H1 (cell line): ENCODE measurements around the gene ALOX5. TPM values are rescaled to one million over a fixed set of nuclear protein-coding genes. Genes with fewer than 3 reads are reported as not detected.

Experiments
- CTCF ChIA-PET: fragments of 300-600 bp; sonication (Branson Sonifier 250); formaldehyde crosslinking; loops from one replicate; lab custom pipeline; 2021; ENCODE audit not compliant: partially characterized antibody; lab: Charles Lee
- POLR2A ChIA-PET: fragments of 300-600 bp; sonication (Branson Sonifier 250); formaldehyde crosslinking; loops from one replicate; lab custom pipeline; 2021; ENCODE audit warnings: inconsistent platforms; ENCODE audit not compliant: partially characterized antibody; lab: Charles Lee
- DNase-seq, 2 experiments: peaks; one replicate each; pipeline versions ENCODE4 v3.0.0 to v3.0.0-alpha.2; 2010 to 2022; ENCODE audit warnings: low spot score in 2 of 2, low read depth in 1 of 2, mixed read lengths in 1 of 2
- FAIRE-seq: peaks from 2 replicates; lab custom pipeline; 2011; peaks lifted over from hg19 to GRCh38; lab: Jason Lieb, UNC
- H2AFZ ChIP-seq: 2 replicates; pipeline ENCODE4 v1.8.1; 2012; ENCODE audit warnings: low read length, inconsistent platforms
- H2AK5ac ChIP-seq: 2 replicates; pipeline ENCODE4 v1.6.1; 2013; ENCODE audit warnings: low read depth, low read length
- H2BK120ac ChIP-seq: replicated peaks from 2 replicates; pipeline ENCODE3; 2013; ENCODE audit warnings: low read depth, low read length, inconsistent platforms
- H2BK12ac ChIP-seq: 2 replicates; pipeline ENCODE4 v1.6.1; 2013; ENCODE audit warnings: low read depth, low read length
- H2BK15ac ChIP-seq: 2 replicates; pipeline ENCODE4 v1.6.1; 2013; ENCODE audit warnings: low read length
- H2BK20ac ChIP-seq: 2 replicates; pipeline ENCODE4 v1.6.1; 2013; ENCODE audit warnings: low read length
- H2BK5ac ChIP-seq: 2 replicates; pipeline ENCODE4 v1.6.1; 2013; ENCODE audit warnings: low read depth, low read length
- H3K14ac ChIP-seq: 2 replicates; pipeline ENCODE4 v1.6.1; 2013; ENCODE audit warnings: inconsistent platforms; ENCODE audit not compliant: insufficient read length
- H3K18ac ChIP-seq: 2 replicates; pipeline ENCODE4 v1.6.1; 2013; ENCODE audit warnings: low read length; ENCODE audit errors: extremely low read depth
- H3K23ac ChIP-seq: 2 replicates; pipeline ENCODE4 v1.6.1; 2013; ENCODE audit warnings: inconsistent platforms; ENCODE audit not compliant: insufficient read length
- H3K23me2 ChIP-seq: 2 replicates; pipeline ENCODE4 v1.6.1; 2013; ENCODE audit warnings: low read depth, low read length
- H3K27ac ChIP-seq: 2 replicates; pipeline ENCODE4 v1.6.1; 2011; ENCODE audit warnings: low read depth, low read length, inconsistent platforms
- H3K27me3 ChIP-seq, 4 experiments: replicated peaks in 1 of 4; 1 replicate in 1 of 4; 2 replicates in 3 of 4; pipeline versions ENCODE4 v1.6.1 to v1.8.1; 2011 to 2013; ENCODE audit warnings: low read length in 3 of 4, mild to moderate bottlenecking in 3 of 4, inconsistent platforms in 2 of 4, mixed read lengths in 2 of 4, moderate library complexity in 1 of 4; ENCODE audit not compliant: control insufficient read depth in 3 of 4, insufficient read depth in 3 of 4; ENCODE audit errors: extremely low read depth in 1 of 4
- H3K36me3 ChIP-seq, 4 experiments: 2 replicates each; pipeline versions ENCODE4 v1.6.1 to v1.8.1; 2011 to 2013; ENCODE audit warnings: mild to moderate bottlenecking in 4 of 4, low read length in 3 of 4, moderate library complexity in 2 of 4, control low read depth in 1 of 4, inconsistent platforms in 1 of 4; ENCODE audit not compliant: insufficient read depth in 4 of 4, control insufficient read depth in 2 of 4
- H3K4ac ChIP-seq: replicated peaks from 2 replicates; pipeline ENCODE3; 2013; ENCODE audit warnings: low read length, low read depth, mixed read lengths, inconsistent platforms; ENCODE audit not compliant: insufficient read length
- H3K4me1 ChIP-seq, 4 experiments: replicated peaks in 1 of 4; 1 replicate in 1 of 4; 2 replicates in 3 of 4; pipeline versions ENCODE4 v1.6.1 to v1.8.1; 2011 to 2013; ENCODE audit warnings: low read length in 3 of 4, inconsistent platforms in 2 of 4, mixed read lengths in 1 of 4; ENCODE audit not compliant: insufficient read depth in 4 of 4, control insufficient read depth in 3 of 4
- H3K4me2 ChIP-seq, 2 experiments: 2 replicates each; pipeline versions ENCODE4 v1.6.1 to v1.8.1; 2011 to 2013; ENCODE audit warnings: low read depth in 2 of 2, low read length in 2 of 2, control low read depth in 1 of 2, inconsistent platforms in 1 of 2, mild to moderate bottlenecking in 1 of 2; ENCODE audit not compliant: insufficient read depth in 1 of 2
- H3K4me3 ChIP-seq, 4 experiments: fragments of 200-600, 300-600 bp in 1 of 4; sonication (generic), shearing (Covaris generic), sonication (Bioruptor Twin) in 1 of 4; 2 replicates each; pipeline versions ENCODE4 v1.5.1 to v1.8.1; 2011 to 2016; ENCODE audit warnings: low read length in 4 of 4, low read depth in 3 of 4, control low read depth in 2 of 4, inconsistent platforms in 2 of 4, mild to moderate bottlenecking in 2 of 4, mixed read lengths in 1 of 4, moderate library complexity in 1 of 4; ENCODE audit not compliant: insufficient read depth in 2 of 4; ENCODE audit errors: extremely low read depth in 1 of 4
- H3K56ac ChIP-seq: replicated peaks from 2 replicates; pipeline ENCODE3; 2013; ENCODE audit warnings: low read depth, mild to moderate bottlenecking, mixed read lengths, low read length, inconsistent platforms; ENCODE audit not compliant: insufficient read length
- H3K79me1 ChIP-seq: 2 replicates; pipeline ENCODE4 v1.6.1; 2013; ENCODE audit warnings: low read depth, low read length, control low read depth
- H3K79me2 ChIP-seq, 2 experiments: 2 replicates each; pipeline versions ENCODE4 v1.6.1 to v1.8.1; 2012 to 2013; ENCODE audit warnings: low read length in 2 of 2, mild to moderate bottlenecking in 2 of 2, inconsistent platforms in 1 of 2; ENCODE audit not compliant: insufficient read depth in 2 of 2, control insufficient read depth in 1 of 2
- H3K9ac ChIP-seq, 4 experiments: replicated peaks in 1 of 4; 1 replicate in 1 of 4; 2 replicates in 3 of 4; pipeline versions ENCODE4 v1.6.1 to v1.8.1; 2011 to 2013; ENCODE audit warnings: low read depth in 3 of 4, low read length in 3 of 4, control low read depth in 2 of 4, mild to moderate bottlenecking in 2 of 4, moderate library complexity in 2 of 4, inconsistent platforms in 1 of 4; ENCODE audit errors: extremely low read depth in 1 of 4
- H3K9me3 ChIP-seq, 2 experiments: 2 replicates each; pipeline versions ENCODE4 v1.6.1 to v1.8.1; 2012 to 2013; ENCODE audit warnings: mild to moderate bottlenecking in 2 of 2, moderate library complexity in 2 of 2, control low read depth in 1 of 2, inconsistent platforms in 1 of 2, low read depth in 1 of 2, low read length in 1 of 2, mixed read lengths in 1 of 2; ENCODE audit not compliant: insufficient read depth in 2 of 2
- H4K20me1 ChIP-seq, 2 experiments: replicated peaks in 1 of 2; 2 replicates each; pipeline versions ENCODE3 to v1.8.1; 2011 to 2013; ENCODE audit warnings: inconsistent platforms in 2 of 2, low read length in 2 of 2, mild to moderate bottlenecking in 1 of 2; ENCODE audit not compliant: insufficient read depth in 2 of 2, control insufficient read depth in 1 of 2
- H4K5ac ChIP-seq: 2 replicates; pipeline ENCODE4 v1.6.1; 2013; ENCODE audit warnings: low read length, low read depth, mixed read lengths, inconsistent platforms; ENCODE audit not compliant: insufficient read length
- H4K8ac ChIP-seq: 2 replicates; pipeline ENCODE4 v1.8.0; 2013; ENCODE audit warnings: mild to moderate bottlenecking, moderate library complexity, low read length, inconsistent platforms; ENCODE audit not compliant: insufficient read depth; ENCODE audit errors: extremely low read depth
- H4K91ac ChIP-seq: replicated peaks from 2 replicates; pipeline ENCODE3; 2013; ENCODE audit warnings: low read length, mixed read lengths, inconsistent platforms; ENCODE audit not compliant: insufficient read length
- ASH2L ChIP-seq: fragments of 200-600, 300-600 bp; sonication (generic); IDR thresholded peaks from one replicate; pipeline ENCODE4 v1.7.1; 2017; ENCODE audit warnings: low read length
- CBX8 ChIP-seq: fragments of 300-800, 300-1000 bp; sonication (generic); IDR thresholded peaks from 2 replicates; pipeline ENCODE4 v1.7.1; 2016; ENCODE audit warnings: low read depth, low read length, borderline replicate concordance
- CREB1 ChIP-seq: IDR thresholded peaks from 2 replicates; pipeline ENCODE4 v1.6.1; 2012; ENCODE audit warnings: inconsistent platforms
- CTBP2 ChIP-seq: IDR thresholded peaks from 2 replicates; pipeline ENCODE4 v1.7.0; 2011; ENCODE audit warnings: borderline replicate concordance, mild to moderate bottlenecking, moderate library complexity, mixed read lengths, low read length; ENCODE audit not compliant: insufficient read depth, insufficient read length
- HDAC6 ChIP-seq: IDR thresholded peaks from one replicate; pipeline ENCODE4 v1.7.1; 2012; ENCODE audit warnings: low read depth, mild to moderate bottlenecking, inconsistent platforms, low read length, moderate library complexity
- JUN ChIP-seq: IDR thresholded peaks from 2 replicates; pipeline ENCODE4 v1.6.1; 2011; ENCODE audit warnings: low read depth, mild to moderate bottlenecking, improper control_type of control experiment, low read length
- KDM5A ChIP-seq: fragments of 200-600 bp; IDR thresholded peaks from 2 replicates; pipeline ENCODE4 v1.7.1; 2012; ENCODE audit warnings: mild to moderate bottlenecking, low read length, inconsistent platforms, mixed read lengths
- SAP30 ChIP-seq: fragments of 300-600 bp; sonication (generic); IDR thresholded peaks from 2 replicates; pipeline ENCODE4 v1.7.1; 2012; ENCODE audit warnings: low read length, moderate library complexity, mild to moderate bottlenecking, inconsistent platforms; ENCODE audit not compliant: insufficient read depth, insufficient replicate concordance
- SIRT6 ChIP-seq: IDR thresholded peaks from one replicate; pipeline ENCODE4 v1.7.1; 2012; ENCODE audit warnings: low read length, inconsistent platforms
- TBP ChIP-seq: IDR thresholded peaks from 2 replicates; pipeline ENCODE4 v1.6.1; 2011; ENCODE audit warnings: low read depth, low read length, improper control_type of control experiment
- ZNF274 ChIP-seq: IDR thresholded peaks from 2 replicates; pipeline ENCODE4 v1.7.0; 2012; ENCODE audit warnings: low read length, borderline replicate concordance; ENCODE audit errors: extremely low read depth
- WGBS, 2 experiments: shearing (Covaris generic) in 1 of 2; methylation state at CpG; one replicate each; pipeline versions ENCODE4 v1.1.6 to v1.1.7; 2013 to 2015; ENCODE audit warnings: low lambda C conversion rate in 2 of 2, mixed read lengths in 2 of 2, inconsistent platforms in 1 of 2, low coverage in 1 of 2, missing lambda C conversion rate in 1 of 2; ENCODE audit not compliant: insufficient replicate concordance in 2 of 2, insufficient coverage in 1 of 2, insufficient read length in 1 of 2; ENCODE audit errors: extremely low coverage in 1 of 2, missing lambda C conversion rate in 1 of 2; 5-methylcytosine and 5-hydroxymethylcytosine counted together
- polyA plus RNA-seq, 7 experiments: library from polyadenylated mRNA; depleted of rRNA in 3 of 7; stranded (reverse) in 5 of 7; unstranded in 2 of 7; fragments of >200 nt in 5 of 7; fragments of 200-250 nt in 2 of 7; gene quantifications; 1 replicate in 5 of 7; 2 replicates in 1 of 7; 4 replicates in 1 of 7; pipeline versions ENCODE4 v1.2.1 to v1.2.3, GENCODE V29; 2011 to 2013; ENCODE audit warnings: missing spikeins in 2 of 7, mixed read lengths in 2 of 7
- total RNA-seq: library from RNA; stranded (reverse); fragmentation: NEBNext Ultra II Directional; extraction: Animal tissue kit (Norgen Biotek cat#: 25700); gene quantifications from 2 replicates; pipeline ENCODE4 v1.2.1, GENCODE V29; 2021

ALOX5 gene
- total and polyA plus RNA-seq, 2 of the 8 experiments (the other 6 are each of a cell fraction or from before 2014, with no cell fraction given), result 1.6 to 3.8 TPM

- Histone ChIP-seq H3K36me3 (no peaks in the 10 kb centered on the region), H3K4me3 (no peak overlapping the region), H4K5ac (no peak overlapping the region), H3K56ac (no peak overlapping the region), H2AFZ (no peak overlapping the region), H3K27me3 (peaks cover 3 to 20% (median 14%) of the 10 kb centered on the region in 4 experiments), H4K8ac (no peak overlapping the region), H3K23me2 (peaks cover 2% of the 10 kb centered on the region; the same call in 1 of the 2 replicates), H3K14ac (no peak overlapping the region), H2BK15ac (no peak overlapping the region), H3K4ac (no peak overlapping the region), H2BK120ac (no peak overlapping the region), H3K79me2 (no peaks in the 10 kb centered on the region), H3K4me2 (no peak overlapping the region), H4K20me1 (no peaks in the 10 kb centered on the region), H3K9ac (no peak overlapping the region), H3K27ac (no peak overlapping the region), H2BK20ac (no peak overlapping the region), H3K18ac (no peak overlapping the region), H3K79me1 (no peaks in the 10 kb centered on the region), H3K9me3 (no peaks in the 10 kb centered on the region), H3K23ac (no peak overlapping the region), H3K4me1 (no peaks in the 10 kb centered on the region), H4K91ac (no peak overlapping the region), H2BK12ac (no peak overlapping the region), H2BK5ac (no peak overlapping the region), H2AK5ac (no peak overlapping the region)
- DNase-seq, result no peak
- WGBS, 2 experiments, result 87% methylated on average over 2 of the region's 2 CpGs; no CpG with 5 or more reads in 1 of the 2 experiments
- ChIA-PET POLR2A (interaction anchor here (0.6 kb wide), 1 partner anchor 76 kb away, joined by 3 read pairs; no protein-coding TSS in a partner anchor), CTCF (no interaction called here)
- no peak for TF ChIP-seq ZNF274
- no peak for TF ChIP-seq KDM5A
- no peak for TF ChIP-seq SAP30
- TF ChIP-seq SIRT6, result no peak
- no peak for TF ChIP-seq CREB1
- no peak for TF ChIP-seq JUN
- no peak for TF ChIP-seq TBP
- no peak for TF ChIP-seq CTBP2
- TF ChIP-seq HDAC6, result no peak
- TF ChIP-seq CBX8, result no peak
- TF ChIP-seq ASH2L, result no peak
- FAIRE-seq, result no peak
These were observed 5.8 kb upstream of the ALOX5 start for GRCh38 chr10:45368181-45368580.
